HEK293T (cell line): ENCODE results near the gene PLAGL2.

Source experiments
- CTCF ChIA-PET: fragments of 350-600 bp; formaldehyde crosslinking; extraction: SDS; loops from one replicate; lab custom pipeline; 2021; ENCODE audit warnings: antibody characterized with exemption, inconsistent platforms; lab: Yijun Ruan, JAX
- POLR2A ChIA-PET: fragments of 350-600 bp; formaldehyde crosslinking; extraction: SDS; loops from one replicate; lab custom pipeline; 2020; ENCODE audit warnings: antibody characterized with exemption, inconsistent platforms; lab: Yijun Ruan, JAX
- DNase-seq: peaks from one replicate; pipeline ENCODE4 v3.0.0; 2012; ENCODE audit warnings: mixed read lengths; ENCODE audit errors: extremely low spot score
- ARNT ChIP-seq: fragments of 450-650 bp; IDR thresholded peaks from 2 replicates; pipeline ENCODE4 v1.6.1; 2017; ENCODE audit warnings: mild to moderate bottlenecking
- BHLHE40 ChIP-seq: fragments of 450-650 bp; IDR thresholded peaks from 2 replicates; pipeline ENCODE4 v1.6.1; 2016; ENCODE audit warnings: mild to moderate bottlenecking, moderate library complexity, borderline replicate concordance
- CTBP1 ChIP-seq: fragments of 450-650 bp; IDR thresholded peaks from 2 replicates; pipeline ENCODE4 v1.6.1; 2016; ENCODE audit warnings: borderline replicate concordance
- ELF4 ChIP-seq: fragments of 450-650 bp; IDR thresholded peaks from 2 replicates; pipeline ENCODE4 v1.6.1; 2017; ENCODE audit warnings: antibody characterized with exemption
- FOXA1 ChIP-seq: fragments of 450-650 bp; IDR thresholded peaks from 2 replicates; pipeline ENCODE4 v1.6.1; 2016; ENCODE audit warnings: mild to moderate bottlenecking
- FOXK2 ChIP-seq: fragments of 450-650 bp; IDR thresholded peaks from 2 replicates; pipeline ENCODE4 v1.6.1; 2016; ENCODE audit warnings: mild to moderate bottlenecking
- FOXM1 ChIP-seq: fragments of 450-650 bp; IDR thresholded peaks from 2 replicates; pipeline ENCODE4 v1.6.1; 2017; ENCODE audit warnings: mild to moderate bottlenecking, borderline replicate concordance
- HDGF ChIP-seq: fragments of 450-650 bp; IDR thresholded peaks from 2 replicates; pipeline ENCODE4 v1.6.1; 2017; ENCODE audit warnings: antibody characterized with exemption, borderline replicate concordance
- L3MBTL2 ChIP-seq: fragments of 450-650 bp; conservative IDR thresholded peaks from 2 replicates; pipeline ENCODE4 v1.6.1; 2016; ENCODE audit warnings: mild to moderate bottlenecking
- LEF1 ChIP-seq: fragments of 450-650 bp; IDR thresholded peaks from 2 replicates; pipeline ENCODE4 v1.6.1; 2017; ENCODE audit warnings: mild to moderate bottlenecking, borderline replicate concordance
- NFRKB ChIP-seq: fragments of 450-650 bp; IDR thresholded peaks from 2 replicates; pipeline ENCODE4 v1.6.1; 2016; ENCODE audit warnings: mild to moderate bottlenecking, moderate library complexity
- SP1 ChIP-seq: fragments of 450-650 bp; IDR thresholded peaks from 2 replicates; pipeline ENCODE4 v1.6.1; 2017
- SUZ12 ChIP-seq: fragments of 450-650 bp; IDR thresholded peaks from 2 replicates; pipeline ENCODE4 v1.6.1; 2016; ENCODE audit warnings: mild to moderate bottlenecking
- TARDBP ChIP-seq: fragments of 450-650 bp; IDR thresholded peaks from 2 replicates; pipeline ENCODE4 v1.6.1; 2016
- ZNF384 ChIP-seq: fragments of 450-650 bp; IDR thresholded peaks from 2 replicates; pipeline ENCODE4 v1.6.1; 2016
- TF ChIP-seq, protein P1 (sequence below): fragments of 450-650 bp; IDR thresholded peaks from 2 replicates; pipeline ENCODE4 v1.6.1; 2016

PLAGL2 gene

DNA sequence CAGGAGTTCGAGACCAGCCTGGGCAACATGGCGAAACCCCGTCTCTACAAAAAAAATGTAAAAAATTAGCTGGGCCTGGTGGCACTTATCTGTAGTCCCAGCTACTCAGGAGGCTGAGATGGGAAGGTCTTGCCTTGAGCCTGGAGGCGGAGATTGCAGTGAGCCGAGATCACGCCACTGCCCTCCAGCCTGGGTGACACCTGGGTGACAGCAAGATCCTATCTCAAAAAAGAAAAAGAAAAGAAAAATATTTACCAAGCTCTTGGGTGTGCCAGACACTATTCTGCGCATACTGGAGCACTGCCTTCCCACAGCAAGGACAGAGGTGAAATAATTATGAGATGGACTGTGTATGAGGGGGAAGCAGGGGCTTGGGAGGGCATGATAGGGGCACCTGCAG lies 19.8 kb upstream of the PLAGL2 start:
- ChIA-PET POLR2A (no interaction called here), CTCF (no interaction called here)

DNA sequence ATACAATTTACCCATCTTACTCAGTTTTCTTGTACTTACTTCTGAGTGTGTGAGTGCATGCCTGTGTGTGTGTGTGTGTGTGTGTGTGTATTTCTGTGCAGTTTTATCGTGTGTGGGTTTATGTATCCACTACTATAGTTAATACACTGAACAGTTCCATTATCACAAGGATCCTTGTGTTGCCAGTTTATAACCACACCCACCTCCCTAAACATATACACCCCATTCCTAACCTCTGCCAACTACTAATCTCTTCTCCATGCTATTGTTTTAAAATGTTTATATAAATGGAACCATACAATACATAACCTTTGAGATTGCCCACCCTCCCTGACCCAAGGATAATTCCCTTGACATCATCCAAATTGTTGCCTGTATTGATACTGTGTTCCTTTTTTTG lies 18.8 kb upstream of the PLAGL2 start:
- DNase-seq: no peak
- ChIA-PET POLR2A (no interaction called here), CTCF (no interaction called here)
- no peak for TF ChIP-seq ELF4
- TF ChIP-seq ZNF384: no peak
- no peak for TF ChIP-seq SP1
- TF ChIP-seq FOXM1: no peak
- TF ChIP-seq TARDBP: no peak
- TF ChIP-seq CTBP1: no peak
- TF ChIP-seq L3MBTL2: no peak
- no peak for TF ChIP-seq HDGF
- TF ChIP-seq FOXA1: no peak
- TF ChIP-seq LEF1: no peak
- TF ChIP-seq ARNT: no peak
- TF ChIP-seq, protein P1, sequence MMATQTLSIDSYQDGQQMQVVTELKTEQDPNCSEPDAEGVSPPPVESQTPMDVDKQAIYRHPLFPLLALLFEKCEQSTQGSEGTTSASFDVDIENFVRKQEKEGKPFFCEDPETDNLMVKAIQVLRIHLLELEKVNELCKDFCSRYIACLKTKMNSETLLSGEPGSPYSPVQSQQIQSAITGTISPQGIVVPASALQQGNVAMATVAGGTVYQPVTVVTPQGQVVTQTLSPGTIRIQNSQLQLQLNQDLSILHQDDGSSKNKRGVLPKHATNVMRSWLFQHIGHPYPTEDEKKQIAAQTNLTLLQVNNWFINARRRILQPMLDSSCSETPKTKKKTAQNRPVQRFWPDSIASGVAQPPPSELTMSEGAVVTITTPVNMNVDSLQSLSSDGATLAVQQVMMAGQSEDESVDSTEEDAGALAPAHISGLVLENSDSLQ: no peak
- no peak for TF ChIP-seq SUZ12
- TF ChIP-seq BHLHE40: no peak
- no peak for TF ChIP-seq NFRKB
- TF ChIP-seq FOXK2: no peak

More for the DNA sequence above, 19.8 kb upstream of the PLAGL2 start:
- no peak for DNase-seq
- TF ChIP-seq FOXA1: no peak
- TF ChIP-seq SUZ12: no peak
- no peak for TF ChIP-seq TARDBP
- no peak for TF ChIP-seq BHLHE40
- TF ChIP-seq CTBP1: no peak
- no peak for TF ChIP-seq ARNT
- no peak for TF ChIP-seq L3MBTL2
- no peak for TF ChIP-seq ZNF384
- TF ChIP-seq ELF4: no peak
- no peak for TF ChIP-seq SP1
- TF ChIP-seq NFRKB: no peak
- TF ChIP-seq FOXK2: no peak
- no peak for TF ChIP-seq FOXM1
- TF ChIP-seq, protein P1: no peak
- TF ChIP-seq LEF1: no peak
- no peak for TF ChIP-seq HDGF

DNA sequence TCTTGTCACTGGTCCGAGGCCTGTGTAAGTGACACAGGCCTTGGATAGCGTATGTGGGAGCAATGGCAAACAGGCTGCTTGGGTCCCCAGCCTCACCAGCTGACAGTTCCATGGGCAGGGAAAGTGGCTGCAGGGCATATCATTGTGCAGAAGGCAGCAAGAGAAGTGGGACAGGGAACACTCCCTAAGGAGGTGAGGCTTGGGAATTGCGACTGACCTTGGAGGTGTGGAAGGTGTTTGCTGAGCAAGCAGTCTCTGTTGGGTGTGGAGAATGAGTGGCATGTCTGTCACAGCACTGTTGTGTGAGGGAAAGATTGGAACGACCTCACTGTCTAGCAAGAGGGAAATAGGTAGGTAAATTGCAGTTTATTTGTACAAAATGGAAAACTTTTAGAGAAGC lies 16.9 kb upstream of the PLAGL2 start:
- ChIA-PET POLR2A (no interaction called here), CTCF (no interaction called here)

GRCh38 chr20:32218156-32218900 lies 10.8 kb upstream of the PLAGL2 start:
- DNase-seq: no peak
- CTCF ChIA-PET: no interaction called here
- POLR2A ChIA-PET: no interaction called here
- TF ChIP-seq L3MBTL2 (no peak), HDGF (no peak), FOXM1 (no peak), ELF4 (no peak), ZNF384 (no peak), BHLHE40 (no peak), SP1 (no peak), FOXK2 (no peak), ARNT (no peak), CTBP1 (no peak), TARDBP (no peak), LEF1 (no peak), NFRKB (no peak), FOXA1 (no peak), SUZ12 (no peak)
- TF ChIP-seq, protein P1: no peak

More for the DNA sequence above, 16.9 kb upstream of the PLAGL2 start:
- DNase-seq: no peak
- no peak for TF ChIP-seq SUZ12
- no peak for TF ChIP-seq CTBP1
- TF ChIP-seq BHLHE40: no peak
- no peak for TF ChIP-seq NFRKB
- TF ChIP-seq ARNT: no peak
- no peak for TF ChIP-seq L3MBTL2
- TF ChIP-seq, protein P1: no peak
- no peak for TF ChIP-seq LEF1
- TF ChIP-seq ELF4: no peak
- no peak for TF ChIP-seq FOXM1
- no peak for TF ChIP-seq TARDBP
- TF ChIP-seq FOXK2: no peak
- no peak for TF ChIP-seq SP1
- TF ChIP-seq HDGF: no peak
